NT2/D1 (cell line): ENCODE data around the gene TBCD.

Experiments
- SUZ12 ChIP-seq: IDR thresholded peaks from 2 replicates; pipeline ENCODE4 v1.6.1; 2011; ENCODE audit not compliant: insufficient read length, insufficient read depth; ENCODE audit errors: extremely low read depth
- YY1 ChIP-seq: IDR thresholded peaks from 2 replicates; pipeline ENCODE4 v1.6.1; 2011; ENCODE audit not compliant: insufficient read length, insufficient read depth
- ZNF274 ChIP-seq: IDR thresholded peaks from 2 replicates; pipeline ENCODE4 v1.6.1; 2011; ENCODE audit warnings: mild to moderate bottlenecking, low read depth, low read length

DNA sequence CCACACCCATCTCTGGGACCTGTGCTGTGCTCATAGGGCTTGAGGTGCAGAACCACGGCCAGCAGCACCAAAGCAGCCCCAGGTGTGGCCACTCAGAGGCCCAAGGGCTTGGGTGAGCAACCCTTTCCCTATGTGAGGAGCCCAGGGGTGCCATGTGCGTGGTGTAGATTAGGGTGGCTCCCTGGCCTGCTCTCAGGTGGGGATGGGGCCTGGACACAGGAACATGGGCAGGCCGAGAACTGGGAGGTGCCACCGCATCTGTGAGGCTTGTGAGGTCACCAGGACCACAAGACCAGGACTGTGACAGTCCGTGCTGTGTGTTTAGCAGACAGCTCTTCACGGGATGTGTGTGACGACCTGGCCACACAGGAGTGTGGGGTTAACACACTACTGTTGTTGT is 191.5 kb downstream of the TBCD start:
- TF ChIP-seq ZNF274 (no peak), YY1 (no peak), SUZ12 (no peak)
